ENCODE data around the gene MTPN.

Gene MTPN

DNA sequence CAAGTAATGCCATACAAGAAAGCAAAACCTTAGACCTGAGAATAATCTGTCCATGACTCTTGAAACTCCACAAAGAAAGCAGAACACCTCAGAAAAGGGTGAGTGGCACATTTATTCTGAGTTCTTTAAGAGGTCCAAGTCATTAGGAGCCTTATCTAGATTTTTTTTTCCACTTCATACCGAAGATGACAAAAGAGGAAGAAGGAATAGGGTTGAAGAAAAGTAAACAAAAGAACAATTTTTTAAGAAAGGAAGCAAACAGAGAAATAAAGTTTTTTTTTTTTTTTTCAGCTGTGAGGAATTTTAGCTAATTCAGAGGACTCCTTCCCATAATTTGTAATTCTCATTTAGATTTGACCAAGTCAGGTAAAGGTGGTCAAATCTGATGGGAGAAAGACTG lies 13.1 kb upstream of the MTPN start:
- no peak for DNase-seq (ENCODE audit: low read depth in 2 of 2, low spot score in 1 of 2)

DNA sequence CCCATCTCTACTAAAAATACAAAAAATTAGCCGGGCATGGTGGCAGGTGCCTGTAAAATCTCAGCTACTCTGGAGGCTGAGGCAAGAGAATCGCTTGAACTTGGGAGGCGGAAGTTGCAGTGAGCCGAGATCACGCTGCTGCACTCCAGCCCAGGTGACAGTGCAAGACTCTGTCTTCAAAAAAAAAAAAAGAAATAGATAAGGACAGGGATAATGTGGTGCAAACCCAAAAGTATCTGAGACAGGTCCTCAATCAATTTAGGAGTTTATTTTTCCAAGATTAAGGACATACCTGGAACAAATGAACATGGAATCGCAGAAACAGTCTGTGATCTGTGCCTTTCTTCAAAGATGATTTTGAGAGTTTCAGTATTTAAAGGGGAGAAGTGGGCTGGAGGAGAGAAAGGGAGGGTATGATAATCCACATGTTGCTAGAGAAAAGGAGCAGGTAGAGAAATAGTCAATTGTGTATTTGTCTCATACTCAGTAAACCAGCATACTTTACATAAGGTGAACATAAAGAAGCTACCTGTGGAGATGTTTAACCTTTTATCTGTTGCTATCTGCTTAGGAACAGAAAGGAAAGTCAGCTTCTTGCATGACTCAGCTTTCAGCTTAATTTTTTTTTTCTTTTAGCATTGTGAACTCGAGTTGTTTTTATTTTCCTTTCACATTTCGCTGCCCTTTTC lies 4.9 kb upstream of the MTPN start:
- no peak for DNase-seq (ENCODE audit: low read depth in 2 of 2, low spot score in 1 of 2)

DNA sequence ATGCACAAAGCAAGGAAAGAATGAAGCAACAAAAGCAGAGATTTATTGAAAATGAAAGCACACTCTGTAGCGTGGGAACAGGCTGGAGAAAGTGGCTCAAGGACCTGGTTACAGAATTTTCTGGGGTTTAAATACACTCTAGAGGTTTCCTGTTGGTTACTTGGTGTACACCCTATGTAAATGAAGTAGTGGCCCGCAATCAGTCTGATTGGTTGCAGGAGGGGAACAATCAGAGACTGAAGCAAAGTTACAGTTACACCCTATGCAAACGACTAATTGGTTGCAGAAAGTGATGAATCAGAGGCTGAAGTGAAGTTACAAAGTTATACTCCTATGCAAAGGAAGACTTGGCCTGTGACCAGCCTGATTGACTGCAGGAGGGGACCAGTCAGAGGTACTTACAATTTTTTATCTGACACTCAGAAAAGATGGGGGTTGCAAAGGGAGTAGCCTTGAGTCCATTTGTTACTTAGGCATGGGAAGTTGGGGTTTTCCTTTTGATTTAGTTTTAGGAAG lies 3.6 kb upstream of the MTPN start:
- DNase-seq (ENCODE audit: low read depth in 2 of 2, low spot score in 1 of 2), result peak; percentile 6 to 28

DNA sequence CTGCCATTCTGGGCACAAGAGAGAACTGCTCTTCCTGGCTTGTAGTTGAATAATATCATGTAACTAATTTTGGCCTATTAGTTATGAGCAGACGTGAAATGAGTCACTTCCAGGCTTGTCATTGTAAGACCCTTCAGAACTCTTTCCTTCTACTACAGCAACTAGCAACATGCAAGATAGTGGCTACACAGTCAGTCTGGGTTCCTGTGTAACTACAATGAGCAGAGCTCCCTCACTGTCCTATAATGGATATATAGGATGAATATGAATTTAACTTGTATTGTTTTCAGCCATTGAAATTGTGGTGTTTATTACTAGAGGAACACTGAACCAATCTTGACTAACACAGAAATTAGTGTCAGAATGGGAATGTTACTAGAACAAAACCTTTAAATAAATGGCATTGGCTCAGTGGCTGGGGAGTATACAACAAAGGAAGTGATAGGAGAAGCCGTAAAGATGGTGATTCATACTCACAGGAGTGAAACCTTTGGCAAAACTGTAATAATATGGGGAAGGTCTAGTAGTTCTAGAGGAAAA lies 2.9 kb upstream of the MTPN start:
- no peak for DNase-seq (ENCODE audit: low read depth in 2 of 2, low spot score in 1 of 2)

DNA sequence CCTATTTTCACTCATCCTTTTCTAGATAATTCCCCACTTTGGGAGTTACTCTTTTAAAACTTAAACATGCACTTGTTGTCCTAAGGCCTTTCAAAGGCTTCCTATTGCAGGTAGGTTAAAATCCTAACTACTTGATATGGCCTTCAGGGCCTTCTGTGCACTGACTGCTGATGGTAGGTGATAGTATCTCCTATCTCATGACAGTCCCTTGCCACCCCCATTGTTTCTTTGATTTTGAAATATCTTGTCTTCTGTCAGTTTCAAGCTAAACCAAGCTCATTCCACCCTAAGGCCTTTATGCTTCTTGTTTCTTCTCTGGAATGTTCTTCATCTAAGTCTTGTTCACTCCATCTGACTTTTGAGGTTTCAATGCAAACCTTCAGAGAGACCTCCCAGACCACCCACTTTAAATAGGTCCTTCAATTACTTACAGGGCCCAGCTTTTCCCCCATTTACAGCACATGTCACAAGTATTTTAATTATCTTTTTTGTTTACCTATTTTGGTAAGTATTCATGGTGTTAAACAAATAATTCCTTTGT lies 2.4 kb upstream of the MTPN start:
- no peak for DNase-seq (ENCODE audit: low read depth in 2 of 2, low spot score in 1 of 2)

DNA sequence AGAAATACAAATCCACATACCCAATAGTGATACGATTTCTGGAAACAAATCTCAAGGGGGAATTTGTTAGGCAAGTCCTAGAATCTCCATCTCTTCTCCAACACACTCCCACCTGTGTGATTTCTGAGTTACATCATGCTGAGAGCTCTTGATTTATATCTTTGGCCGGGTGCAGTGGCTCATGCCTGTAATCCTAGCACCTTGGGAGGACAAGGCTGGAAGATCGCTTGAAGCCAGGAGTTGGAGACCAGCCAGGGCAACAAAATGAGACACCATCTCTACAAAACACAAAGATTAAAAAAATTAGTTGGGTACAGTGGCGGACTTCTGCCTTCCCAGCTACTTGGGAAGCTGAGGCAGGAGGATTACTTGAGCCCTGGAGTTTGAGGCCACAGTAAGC lies 1.5 kb upstream of the MTPN start:
- no peak for DNase-seq (ENCODE audit: low read depth in 2 of 2, low spot score in 1 of 2)

DNA sequence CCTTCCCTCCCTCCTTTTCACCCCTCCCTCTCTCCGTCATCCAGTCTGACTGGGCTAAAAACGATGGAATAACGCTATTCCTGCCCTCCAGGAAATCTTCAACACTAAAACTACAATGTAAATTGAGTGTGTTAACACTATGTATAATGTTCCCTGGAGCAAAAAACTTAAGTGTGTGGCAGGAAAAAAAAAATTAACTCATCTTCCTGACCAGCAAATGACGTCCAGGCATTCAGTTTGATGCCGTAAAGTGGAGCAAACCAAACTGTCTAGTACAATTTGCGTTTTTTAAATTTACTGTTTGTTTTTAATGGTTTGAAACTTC lies 545 bp upstream of the MTPN start:
- no peak for DNase-seq (ENCODE audit: low read depth in 2 of 2, low spot score in 1 of 2)

DNA sequence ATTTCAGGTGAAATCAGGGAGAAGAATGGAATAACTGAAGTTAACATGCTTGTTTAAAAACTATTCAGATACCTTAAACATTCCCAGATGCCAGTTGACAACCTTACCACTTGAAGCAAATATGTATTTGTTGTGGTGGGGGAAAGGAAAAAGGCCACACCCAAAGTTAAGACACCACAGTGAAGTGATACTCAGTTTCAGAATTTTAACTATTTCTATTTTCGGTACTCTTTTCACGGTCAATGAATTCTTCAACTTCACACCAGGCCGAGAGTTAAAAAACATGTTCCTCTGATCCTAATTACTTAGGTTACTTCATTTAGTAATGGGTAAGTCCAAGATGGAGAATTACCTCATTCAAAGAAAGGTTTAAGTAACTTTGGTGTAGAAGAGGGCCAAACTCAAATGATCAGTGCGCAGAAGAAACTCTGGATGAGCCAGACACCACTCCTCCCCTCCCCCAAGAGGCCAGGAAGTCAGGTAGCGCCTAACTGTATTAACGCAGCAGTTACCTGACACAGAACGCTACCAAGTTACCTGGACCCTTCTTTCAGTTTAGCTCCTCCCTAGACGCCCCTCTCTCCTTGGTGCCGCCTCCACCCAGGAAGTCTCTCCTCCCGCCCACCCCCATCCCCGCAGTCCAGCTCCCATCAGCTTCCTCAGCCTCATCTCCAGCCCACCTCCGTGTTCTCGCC lies 700 bp downstream of the MTPN start:
- no peak for DNase-seq (ENCODE audit: low read depth in 2 of 2, low spot score in 1 of 2)

DNA sequence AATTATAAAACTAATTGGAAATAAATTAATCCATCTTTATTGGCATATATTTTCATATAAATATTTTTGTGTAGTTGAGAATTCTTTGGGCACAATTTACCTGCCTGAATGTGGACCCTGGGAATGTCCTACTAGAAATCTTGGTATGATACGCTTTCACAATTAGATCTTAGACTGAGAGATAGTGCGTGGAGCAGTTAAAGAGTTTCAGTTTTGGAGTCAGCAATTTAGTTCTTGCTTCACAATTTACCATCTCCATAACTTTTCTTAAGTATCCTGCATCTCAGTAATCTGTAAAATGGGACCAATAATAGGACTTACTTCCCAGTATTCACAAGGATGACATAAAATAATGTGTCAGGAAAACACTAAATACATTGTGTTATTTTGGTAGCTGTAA lies 2.0 kb downstream of the MTPN start:
- DNase-seq (ENCODE audit: low read depth in 2 of 2, low spot score in 1 of 2), result no peak

DNA sequence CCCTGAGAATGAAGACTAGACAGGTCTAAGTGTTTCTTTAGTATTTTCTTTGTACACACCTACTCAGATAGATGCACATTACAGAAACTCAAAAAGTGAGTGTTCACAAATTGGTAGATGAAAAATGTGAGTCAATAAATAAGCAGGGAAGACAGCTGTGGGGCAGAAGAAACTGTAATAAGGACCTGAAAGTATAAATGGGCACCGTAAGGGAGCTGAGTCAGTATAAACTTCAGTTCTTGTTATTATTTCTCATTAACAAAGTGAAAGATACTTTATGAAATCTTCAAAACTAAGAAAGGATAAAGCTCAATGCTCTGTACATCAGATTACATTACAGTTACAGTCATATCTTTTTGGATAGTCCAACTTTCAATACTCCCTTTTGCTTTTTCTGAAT lies 2.5 kb downstream of the MTPN start:
- DNase-seq (ENCODE audit: low read depth in 2 of 2, low spot score in 1 of 2), result no peak

DNA sequence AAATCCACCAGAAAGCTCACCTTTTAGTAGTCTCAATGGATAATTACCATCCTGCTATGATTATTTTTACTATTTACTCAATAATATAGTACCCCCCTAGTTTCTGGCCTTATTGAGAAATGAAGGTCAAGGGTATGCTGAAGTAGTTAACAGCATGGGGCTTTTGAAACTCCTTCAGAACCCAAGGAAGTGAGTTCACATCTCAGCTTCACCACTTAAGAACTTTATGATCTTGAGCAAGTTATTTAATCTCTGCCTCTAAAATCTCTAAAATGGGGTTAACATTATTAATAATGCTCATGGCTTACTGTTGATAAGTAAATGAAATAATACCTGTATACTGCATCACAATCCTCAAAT lies 5.8 kb downstream of the MTPN start:
- DNase-seq (ENCODE audit: low read depth in 2 of 2, low spot score in 1 of 2), result no peak

DNA sequence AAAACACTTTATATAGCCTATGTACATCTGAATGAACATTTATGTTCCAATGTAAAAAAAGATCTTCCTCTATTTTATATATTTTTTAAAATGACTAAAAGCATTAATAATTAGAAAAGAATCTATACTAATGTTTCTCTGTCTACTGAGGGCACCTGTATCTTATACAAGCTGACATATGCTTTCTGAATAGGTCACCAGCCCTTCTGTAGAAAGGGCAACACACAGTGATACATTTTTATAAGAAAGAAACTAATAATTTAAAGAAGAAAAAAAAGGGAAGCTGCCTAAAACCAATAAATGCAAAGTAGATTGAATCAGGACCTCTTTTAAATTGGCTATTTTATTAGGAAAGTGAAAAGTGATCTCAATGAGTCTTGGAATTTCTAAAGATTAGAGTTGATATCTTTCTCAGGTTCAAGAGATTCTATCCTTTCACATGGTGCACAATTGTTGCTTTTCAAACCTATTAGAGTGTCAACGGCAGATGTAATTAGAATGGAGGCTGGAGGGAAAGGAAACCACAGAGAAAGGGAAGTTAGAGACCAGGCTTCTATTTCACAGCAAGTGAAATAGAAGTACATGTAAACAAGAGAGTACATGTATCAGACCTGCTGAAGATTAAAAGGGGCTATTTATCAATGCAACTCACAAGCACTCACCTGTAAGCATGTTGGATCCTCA lies 6.3 kb downstream of the MTPN start:
- DNase-seq (ENCODE audit: low read depth in 2 of 2, low spot score in 1 of 2), result no peak

DNA sequence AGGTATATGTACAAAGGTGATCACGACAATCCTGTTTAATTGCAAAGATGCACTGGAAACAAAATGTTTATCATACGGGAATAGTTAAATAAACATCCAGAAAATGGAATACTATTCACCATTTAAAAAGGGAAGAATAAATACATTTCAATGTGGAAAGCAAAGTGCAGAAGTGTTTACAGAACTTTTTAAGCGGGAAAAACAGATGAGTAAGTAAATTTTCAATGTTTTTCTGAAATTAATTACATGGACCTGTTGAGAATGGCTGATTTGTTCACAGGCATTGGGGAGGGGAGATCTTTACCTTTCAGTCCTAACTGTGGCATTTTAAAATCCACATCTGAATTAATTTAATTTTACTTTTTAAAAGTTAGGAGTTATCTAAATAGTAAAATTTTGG lies 7.1 kb downstream of the MTPN start:
- no peak for DNase-seq (ENCODE audit: low read depth in 2 of 2, low spot score in 1 of 2)

DNA sequence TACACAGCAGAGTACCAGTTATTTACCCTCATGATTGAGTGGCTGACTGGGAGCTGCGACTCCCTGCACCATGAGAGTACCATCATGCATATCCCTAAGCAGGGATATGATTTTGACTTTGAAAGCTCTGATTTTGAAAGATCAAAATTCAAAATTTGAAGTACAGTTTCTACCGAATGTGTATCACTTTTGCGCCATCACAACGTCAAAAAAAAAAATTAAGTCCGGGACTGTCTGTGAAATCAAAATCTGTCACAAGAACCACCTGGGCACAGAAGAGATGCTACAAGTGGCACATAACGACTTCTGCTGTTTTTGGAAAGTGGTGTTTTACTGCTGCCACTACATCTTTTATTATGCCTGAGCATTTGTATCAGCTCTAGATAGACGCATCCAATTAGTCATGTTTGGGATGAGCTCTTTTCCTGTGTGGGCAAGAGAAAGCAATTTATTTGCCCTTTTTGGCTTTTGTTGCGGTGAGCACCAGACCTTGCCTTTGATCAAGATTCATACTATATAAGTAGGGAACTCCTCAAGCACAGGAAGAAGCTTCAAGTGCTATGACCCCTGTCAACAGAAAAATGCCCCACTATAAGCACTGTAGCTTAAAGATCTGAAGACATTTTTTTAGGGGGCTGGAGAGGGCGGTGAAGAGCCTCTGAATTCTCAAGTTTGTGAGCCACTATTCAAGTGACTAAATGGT lies 10.7 kb downstream of the MTPN start:
- no peak for DNase-seq (ENCODE audit: low read depth in 2 of 2, low spot score in 1 of 2)

DNA sequence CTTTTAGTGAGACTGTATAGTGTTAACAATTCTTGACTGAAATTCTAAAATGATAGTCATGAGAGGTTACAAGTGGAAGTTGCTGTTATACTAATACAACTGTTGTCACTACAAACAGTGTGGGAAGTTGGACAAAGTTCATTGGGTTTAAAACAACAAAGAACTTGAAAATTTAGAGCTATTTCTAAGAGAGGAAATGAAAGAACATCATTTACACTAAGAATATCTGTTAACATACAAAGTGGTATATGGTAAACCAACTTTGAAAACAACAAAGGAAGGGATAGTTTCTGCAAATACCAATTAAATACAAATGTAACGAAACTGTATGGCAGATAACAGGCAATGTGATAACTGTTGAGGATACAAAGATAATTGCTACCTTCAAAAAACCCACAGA lies 11.6 kb downstream of the MTPN start:
- no peak for DNase-seq (ENCODE audit: low read depth in 2 of 2, low spot score in 1 of 2)

DNA sequence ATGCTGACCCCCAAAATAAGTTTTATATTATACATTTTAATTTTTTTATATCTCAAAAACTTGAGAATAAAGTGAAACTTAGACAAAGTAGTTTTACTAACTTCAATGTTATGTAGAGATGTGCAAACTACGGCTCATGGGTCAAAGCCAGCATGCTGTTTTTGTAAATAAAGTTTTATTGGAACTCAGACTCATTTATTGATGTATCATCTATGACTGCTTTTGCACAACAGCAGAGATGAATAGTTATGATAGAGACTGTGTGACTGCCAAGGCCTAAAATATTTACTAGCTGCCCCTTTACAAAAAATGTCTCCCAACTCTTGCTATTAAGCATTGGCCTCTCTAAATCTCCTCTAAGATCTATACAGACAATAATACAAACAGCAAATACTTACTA lies 12.4 kb downstream of the MTPN start:
- no peak for DNase-seq (ENCODE audit: low read depth in 2 of 2, low spot score in 1 of 2)

DNA sequence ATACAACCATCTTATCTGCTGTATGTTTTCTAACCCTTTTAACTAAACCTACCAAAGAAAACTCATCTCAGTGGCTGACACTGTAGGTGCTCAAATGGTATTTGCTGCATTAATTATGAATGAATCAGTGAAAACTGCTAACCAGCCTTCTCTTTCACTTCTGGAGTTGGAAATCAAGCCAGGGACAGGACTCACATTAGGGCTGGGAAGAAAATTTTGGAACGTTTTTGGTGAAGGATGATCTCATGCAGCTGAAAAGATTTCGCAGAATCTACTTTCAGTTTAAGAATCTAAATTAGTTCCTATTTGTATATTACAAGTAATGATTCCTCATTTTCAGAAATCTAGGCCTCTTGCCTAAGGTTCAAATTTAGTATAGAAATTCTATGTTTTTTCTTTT lies 12.9 kb downstream of the MTPN start:
- DNase-seq (ENCODE audit: low read depth in 2 of 2, low spot score in 1 of 2), result no peak

DNA sequence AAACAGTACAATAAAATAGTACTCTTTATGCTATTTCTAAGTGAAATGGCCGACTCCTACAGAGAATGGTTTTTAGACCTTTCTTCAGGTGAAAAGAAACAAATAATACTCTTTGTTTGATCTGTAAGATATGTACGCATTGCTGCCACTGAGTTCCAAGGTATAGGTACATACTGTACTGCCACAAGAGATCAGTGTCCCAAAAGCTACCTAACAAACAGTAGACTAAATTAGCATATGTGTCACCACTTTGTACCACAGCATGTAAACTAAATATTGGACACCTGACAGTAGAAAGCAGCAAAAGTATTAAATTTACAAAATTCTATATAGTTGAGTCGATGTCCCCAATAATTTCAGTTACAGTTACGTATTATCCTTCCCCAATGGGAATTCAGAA lies 14.4 kb downstream of the MTPN start:
- DNase-seq (ENCODE audit: low read depth in 2 of 2, low spot score in 1 of 2), result no peak

DNA sequence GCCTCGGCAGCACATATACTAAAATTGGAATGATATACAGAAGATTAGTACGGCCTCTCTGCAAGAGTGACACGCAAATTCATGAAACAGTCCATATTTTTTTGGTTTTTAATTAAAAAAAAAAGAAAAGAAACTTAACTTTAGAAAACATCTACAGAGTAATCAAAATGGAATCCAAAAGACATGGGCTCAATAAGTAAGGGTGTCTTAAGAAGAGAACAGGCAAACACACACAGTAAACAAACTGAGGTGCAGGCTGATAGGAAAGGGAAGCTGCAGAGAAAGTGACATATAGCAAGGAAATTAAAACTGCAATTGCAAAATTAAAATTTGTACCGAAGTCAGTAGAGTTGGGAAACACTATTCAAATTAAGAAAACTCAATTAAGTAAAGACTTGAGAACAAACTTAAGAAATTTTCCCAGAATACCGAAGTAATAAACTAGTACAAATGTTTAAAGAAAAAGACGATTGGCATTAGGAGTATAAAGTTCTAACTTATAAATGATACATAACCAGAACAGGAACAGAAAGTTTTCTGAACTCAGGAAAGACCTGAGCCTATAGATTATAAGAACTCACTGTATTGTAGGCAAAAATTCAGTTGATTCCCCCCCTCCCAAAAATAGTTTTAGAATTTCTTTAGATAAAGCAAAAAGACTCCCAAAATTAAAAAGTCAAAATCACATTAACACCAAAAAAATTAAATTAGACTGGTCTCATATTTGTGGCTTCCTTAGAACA lies 16.3 kb downstream of the MTPN start:
- no peak for DNase-seq (ENCODE audit: low read depth in 2 of 2, low spot score in 1 of 2)

DNA sequence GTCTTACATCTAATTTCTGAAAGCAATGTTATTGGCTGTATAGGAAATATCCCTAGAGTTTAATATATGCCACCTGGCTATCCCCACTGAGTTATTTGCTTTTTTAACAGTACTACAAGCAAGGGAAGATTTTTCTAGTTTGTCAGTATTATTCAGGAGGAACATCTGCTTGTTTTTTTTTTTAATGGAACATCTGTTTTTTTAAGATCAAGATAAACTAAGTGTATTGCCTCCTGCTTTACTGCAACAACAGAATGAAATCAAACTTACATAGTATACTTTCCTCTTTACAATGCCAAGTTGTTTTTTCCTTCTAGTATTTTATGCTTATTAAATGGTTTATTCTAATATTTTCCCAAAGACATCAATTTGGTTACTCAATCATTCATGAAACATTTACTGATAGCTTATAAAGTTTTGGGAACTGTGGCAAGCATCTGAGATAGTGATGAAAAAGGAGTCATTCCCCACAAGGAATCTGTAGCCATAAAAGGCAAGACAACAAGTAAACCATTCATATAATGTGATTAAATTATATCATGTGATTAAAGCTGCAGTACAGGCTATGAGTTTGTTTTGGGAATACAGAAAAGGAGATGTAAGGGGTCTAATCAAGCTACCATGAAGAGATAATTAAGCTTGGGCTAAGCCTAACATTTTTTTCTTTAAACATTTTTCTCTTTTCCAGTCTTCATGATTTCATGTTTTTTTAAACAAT lies 17.4 kb downstream of the MTPN start:
- no peak for DNase-seq (ENCODE audit: low read depth in 2 of 2, low spot score in 1 of 2)
